Activated CD4-positive, alpha-beta T cell treated with anti-CD3 and anti-CD28 coated beads for 24 hours (primary cell): ENCODE results near the gene SLC41A3.
"Not testable (repeated sequence)": the region's sequence is repeated elsewhere in the genome, so short reads cannot be mapped to it uniquely, and the experiment has no call there.

Experiments
- DNase-seq, 2 donors: peaks; one replicate each; pipeline ENCODE4 v3.0.0-alpha.2; 2020; ENCODE audit warnings: low read depth in 2 of 2

Gene SLC41A3

GRCh38 chr3:126053949-126054569 lies 29.9 kb downstream of the SLC41A3 start:
- DNase-seq = no peak

- no peak for DNase-seq
Observed at GRCh38 chr3:126053513-126053912, 30.4 kb downstream of the SLC41A3 start.

GRCh38 chr3:126052196-126053058 lies 31.5 kb downstream of the SLC41A3 start:
- no peak for DNase-seq

DNA sequence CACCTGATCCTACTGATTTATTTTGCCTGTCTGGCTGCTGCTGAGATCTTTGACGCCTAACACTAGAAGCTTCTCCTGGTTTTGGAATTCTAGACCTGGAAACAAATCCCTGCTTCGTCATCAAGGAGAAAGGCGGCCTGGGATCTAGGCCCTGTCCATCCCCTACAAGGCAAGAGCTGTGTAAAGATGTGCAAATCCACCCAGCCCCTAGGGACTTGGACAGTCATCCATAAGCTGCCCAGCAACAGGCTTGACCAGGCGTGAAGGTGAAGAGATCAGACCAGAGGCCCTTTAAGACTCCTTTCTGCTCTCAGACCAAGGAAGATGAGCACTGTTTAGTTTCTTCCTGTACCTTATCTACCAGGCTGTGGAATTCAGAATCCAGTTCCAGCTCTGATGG lies 32.2 kb downstream of the SLC41A3 start:
- no peak for DNase-seq

DNA sequence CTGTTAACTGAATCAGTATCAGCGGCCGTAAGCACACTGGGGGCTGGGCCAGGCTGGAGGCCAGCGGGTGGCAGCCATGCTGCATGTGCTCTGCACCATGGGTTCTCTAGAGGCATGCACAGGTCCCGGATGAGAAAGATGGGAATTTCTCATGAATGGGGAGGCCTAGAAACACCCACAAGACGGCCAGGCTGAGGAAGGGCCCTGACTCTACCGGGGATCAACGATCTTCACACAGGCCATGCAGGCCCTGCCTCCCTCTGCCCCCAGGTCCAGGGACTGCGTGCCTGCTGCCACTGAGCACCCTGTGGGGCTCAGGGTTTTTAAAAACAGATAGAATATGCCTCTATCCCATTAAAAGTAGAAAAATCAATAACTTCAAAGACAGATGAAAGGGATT lies 32.7 kb downstream of the SLC41A3 start:
- no peak for DNase-seq

DNA sequence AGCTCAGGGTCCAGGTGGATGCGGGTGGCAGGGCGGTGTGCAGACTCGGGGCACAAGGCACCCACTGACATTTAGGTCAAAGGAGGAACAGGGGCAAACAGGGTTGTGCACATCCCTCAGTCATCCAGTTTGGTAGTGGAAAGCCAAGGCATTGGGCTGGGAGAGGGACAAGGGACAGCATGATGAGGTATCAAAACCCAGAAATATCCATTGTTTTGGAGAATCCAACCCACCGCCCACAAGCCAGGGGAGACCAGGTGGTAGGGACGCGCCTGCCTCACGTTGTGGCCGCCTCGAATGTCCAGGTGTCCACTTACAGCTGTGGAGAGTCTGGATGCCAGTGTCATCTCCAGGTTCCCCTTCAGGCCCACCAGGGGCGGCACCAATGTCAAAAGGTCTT lies 33.3 kb downstream of the SLC41A3 start:
- DNase-seq = no peak

DNA sequence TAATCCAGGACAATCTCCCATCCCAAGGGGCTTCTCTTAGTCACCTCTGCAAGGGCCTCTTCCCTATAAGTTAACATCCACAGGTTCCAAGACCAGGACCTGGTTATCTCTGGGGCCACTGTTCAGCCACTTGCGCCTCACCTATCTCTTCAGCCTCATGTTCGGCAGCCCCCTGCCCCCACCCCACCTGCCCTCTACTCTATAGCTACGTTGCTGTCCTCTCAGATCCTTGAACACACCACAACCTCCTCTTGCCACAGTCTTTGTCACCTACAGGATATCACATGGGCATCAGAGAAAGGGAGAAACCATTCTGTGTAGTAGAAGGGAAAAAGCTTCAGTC lies 33.9 kb downstream of the SLC41A3 start:
- no peak for DNase-seq

DNA sequence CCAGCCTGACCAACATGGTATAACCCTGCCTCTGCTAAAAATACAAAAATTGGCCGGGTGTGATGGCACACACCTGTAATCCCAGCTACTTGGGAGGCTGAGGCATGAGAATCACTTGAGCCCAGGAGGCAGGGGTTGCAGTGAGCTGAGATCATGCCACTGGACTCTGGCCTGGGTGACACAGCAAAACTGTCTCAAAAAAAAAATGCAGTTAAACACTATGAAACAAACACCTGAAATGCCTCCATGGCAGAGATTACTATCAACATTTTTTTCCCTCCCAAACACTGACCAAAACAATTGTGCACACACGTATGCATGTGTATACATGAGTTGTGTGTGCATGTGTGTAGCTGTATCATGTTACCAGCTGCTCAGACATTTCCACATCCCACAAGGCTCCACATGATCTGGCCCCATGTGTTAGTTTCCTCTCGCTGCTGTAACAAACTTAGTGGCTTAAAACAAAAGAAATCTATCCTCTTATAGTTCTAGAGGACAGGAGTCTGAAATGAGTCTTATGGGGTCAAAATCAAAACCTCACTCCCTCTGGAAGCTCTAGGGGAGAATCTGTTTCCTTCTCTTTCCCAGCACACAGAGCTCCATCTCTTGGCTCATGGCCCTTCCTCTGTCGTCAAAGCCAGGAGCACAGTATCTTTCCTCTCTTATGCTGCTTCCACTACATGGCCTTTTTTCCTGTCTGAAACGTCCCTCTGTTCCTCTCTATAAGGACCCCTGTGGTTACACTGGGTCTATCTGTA lies 34.5 kb downstream of the SLC41A3 start:
- DNase-seq = no peak

GRCh38 chr3:126040386-126040785 lies 43.5 kb downstream of the SLC41A3 start:
- DNase-seq = no peak

DNA sequence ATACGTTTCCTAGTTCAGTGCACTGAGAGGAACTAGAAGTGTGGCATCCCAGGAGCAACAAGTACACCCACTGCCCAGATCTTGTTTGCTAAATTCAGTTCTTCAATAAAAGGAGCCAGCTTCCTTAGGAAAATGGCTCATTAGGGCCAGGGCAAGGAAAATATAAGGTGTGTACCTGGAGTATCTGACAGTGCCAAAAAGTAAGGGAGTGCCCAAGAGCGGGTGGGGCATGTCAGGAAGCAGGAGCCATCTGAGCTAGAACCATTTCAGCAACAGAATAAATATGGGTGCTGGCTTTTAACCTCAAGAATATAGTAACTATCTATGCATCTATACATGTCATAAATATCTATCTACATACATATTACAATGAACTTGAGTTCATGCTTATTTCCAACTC lies 44.1 kb downstream of the SLC41A3 start:
- no peak for DNase-seq

GRCh38 chr3:126038791-126039190 lies 45.1 kb downstream of the SLC41A3 start:
- DNase-seq = not testable (repeated sequence)

- no peak for DNase-seq
Observed at GRCh38 chr3:126036056-126036549, 47.8 kb downstream of the SLC41A3 start.

GRCh38 chr3:126035362-126036050 lies 48.4 kb downstream of the SLC41A3 start:
- DNase-seq = no peak

- no peak for DNase-seq
Observed at GRCh38 chr3:126034481-126035361, 49.2 kb downstream of the SLC41A3 start.

DNA sequence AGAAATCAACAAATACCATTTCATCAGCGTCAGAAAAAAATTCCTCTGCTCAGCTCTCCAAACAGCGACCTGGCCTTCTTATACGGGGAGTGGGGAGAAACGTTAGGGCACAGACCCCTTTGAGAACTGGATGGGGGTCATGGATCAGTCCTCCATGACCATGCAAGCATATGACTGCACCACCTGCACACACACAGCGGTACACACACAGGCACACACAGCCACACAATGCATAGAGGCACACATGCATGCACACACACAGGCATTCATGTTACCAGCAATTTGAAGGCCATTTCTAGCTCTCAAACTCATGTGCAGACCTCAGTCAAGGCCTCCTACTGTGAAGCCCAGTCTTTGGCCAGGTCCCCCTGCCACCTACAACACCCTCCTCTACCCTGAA lies 50.2 kb downstream of the SLC41A3 start:
- no peak for DNase-seq

GRCh38 chr3:126033051-126033745 lies 50.7 kb downstream of the SLC41A3 start:
- DNase-seq = no peak

DNA sequence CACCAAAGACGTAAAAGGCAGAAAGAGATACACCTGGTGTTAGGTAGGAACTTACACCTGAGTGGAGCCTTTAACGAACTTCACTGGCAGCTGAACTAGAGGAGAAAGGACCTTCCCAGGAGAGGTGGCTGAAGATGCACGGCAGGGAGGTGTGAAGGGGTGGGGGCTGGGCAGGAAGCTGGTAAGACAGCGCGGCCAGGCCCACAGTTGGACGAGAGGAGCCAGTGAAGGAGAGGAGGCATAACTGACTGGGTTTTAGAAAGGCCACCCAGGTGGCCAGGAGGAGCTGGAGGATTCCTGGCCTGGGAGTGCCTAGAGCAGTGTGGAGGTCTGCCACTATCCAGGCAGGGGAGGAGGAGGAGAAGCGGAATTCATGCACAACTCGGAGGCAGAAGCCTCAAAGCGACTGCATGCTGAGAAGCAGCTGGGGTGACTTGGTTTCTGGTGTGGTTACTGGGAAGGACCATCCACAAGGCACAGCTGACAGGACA lies 51.9 kb downstream of the SLC41A3 start:
- DNase-seq = no peak

GRCh38 chr3:126030455-126030854 lies 53.5 kb downstream of the SLC41A3 start:
- no peak for DNase-seq

GRCh38 chr3:126029241-126029640 lies 54.7 kb downstream of the SLC41A3 start:
- no peak for DNase-seq

DNA sequence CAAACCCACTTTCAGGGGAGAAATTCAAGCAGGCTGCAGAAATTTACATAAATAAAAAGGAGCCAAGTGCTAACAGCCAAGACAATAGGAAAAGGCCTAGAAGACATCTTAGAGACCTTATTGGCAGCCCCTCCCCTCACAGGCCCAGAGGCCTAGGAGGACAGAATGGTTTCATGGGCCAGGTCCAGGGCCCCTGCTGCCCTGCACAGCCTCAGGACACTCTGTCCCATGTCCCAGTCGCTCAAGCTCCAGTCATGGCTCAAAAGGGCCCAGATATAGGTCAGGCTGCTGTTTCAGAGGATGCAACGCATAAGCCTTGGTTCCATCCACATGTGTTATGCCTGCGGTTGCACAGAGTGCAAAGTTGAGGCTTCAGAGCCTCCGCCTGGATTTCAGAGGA lies 55.8 kb downstream of the SLC41A3 start:
- DNase-seq = no peak
